NCI-H2107 treated with DMSO at 0.1 percent for 48 hours (cell line): ENCODE data around the gene GKAP1.
"Not testable (repeated sequence)": the region's sequence is repeated elsewhere in the genome, so short reads cannot be mapped to it uniquely, and the experiment has no call there.

Experiments
- DNase-seq: peaks from one replicate; lab custom pipeline; 2025; ENCODE audit not compliant: unreplicated experiment; lab: John Stamatoyannopoulos, UW

GKAP1 gene

GRCh38 chr9:83733739-83734138, 83.8 kb downstream of the GKAP1 start:
- DNase-seq: no peak

- DNase-seq: not testable (repeated sequence)
These were observed 88.8 kb downstream of the GKAP1 start for GRCh38 chr9:83728591-83729368.

- DNase-seq: no peak
These were observed 93.1 kb downstream of the GKAP1 start for GRCh38 chr9:83724436-83724835.

GRCh38 chr9:83722726-83723495, 94.7 kb downstream of the GKAP1 start:
- no peak for DNase-seq

- no peak for DNase-seq
These were observed 96.1 kb downstream of the GKAP1 start for GRCh38 chr9:83721509-83721908.

GRCh38 chr9:83715794-83716193, 101.8 kb downstream of the GKAP1 start:
- DNase-seq: no peak

GRCh38 chr9:83715221-83715620, 102.3 kb downstream of the GKAP1 start:
- no peak for DNase-seq

GRCh38 chr9:83714329-83714728, 103.2 kb downstream of the GKAP1 start:
- no peak for DNase-seq

- peak; percentile 11 for DNase-seq
These were observed 108.9 kb downstream of the GKAP1 start for GRCh38 chr9:83708515-83709158.

- DNase-seq: peak; percentile 76
These were observed 109.6 kb downstream of the GKAP1 start, which contains the start of gene UBQLN1 for GRCh38 chr9:83707768-83708514. Gene UBQLN1, minus strand, starts transcription at chr9:83707958. Its CDS starts 279 bp downstream, at chr9:83707679.

- no peak for DNase-seq
These were observed 110.1 kb downstream of the GKAP1 start for GRCh38 chr9:83707518-83707767.

GRCh38 chr9:83706676-83707517, 110.7 kb downstream of the GKAP1 start:
- no peak for DNase-seq

- not testable (repeated sequence) for DNase-seq
These were observed 112.3 kb downstream of the GKAP1 start for GRCh38 chr9:83705219-83705651.

GRCh38 chr9:83701769-83702168, 115.8 kb downstream of the GKAP1 start:
- no peak for DNase-seq

GRCh38 chr9:83701286-83701685, 116.3 kb downstream of the GKAP1 start:
- no peak for DNase-seq

GRCh38 chr9:83699615-83700014, 118.0 kb downstream of the GKAP1 start:
- no peak for DNase-seq

GRCh38 chr9:83698976-83699585, 118.5 kb downstream of the GKAP1 start:
- no peak for DNase-seq

- no peak for DNase-seq
These were observed 126.1 kb downstream of the GKAP1 start for GRCh38 chr9:83691492-83691891.
